ENCODE results near the gene CCR9. TPM values are rescaled to one million over a fixed set of nuclear protein-coding genes. Genes with fewer than 3 reads are reported as not detected.
"Not testable (repeated sequence)": the region's sequence is repeated elsewhere in the genome, so short reads cannot be mapped to it uniquely, and the experiment has no call there.

CCR9 gene
- total and polyA plus RNA-seq, 7 donors: 0.55 TPM; not detected in 6

DNA sequence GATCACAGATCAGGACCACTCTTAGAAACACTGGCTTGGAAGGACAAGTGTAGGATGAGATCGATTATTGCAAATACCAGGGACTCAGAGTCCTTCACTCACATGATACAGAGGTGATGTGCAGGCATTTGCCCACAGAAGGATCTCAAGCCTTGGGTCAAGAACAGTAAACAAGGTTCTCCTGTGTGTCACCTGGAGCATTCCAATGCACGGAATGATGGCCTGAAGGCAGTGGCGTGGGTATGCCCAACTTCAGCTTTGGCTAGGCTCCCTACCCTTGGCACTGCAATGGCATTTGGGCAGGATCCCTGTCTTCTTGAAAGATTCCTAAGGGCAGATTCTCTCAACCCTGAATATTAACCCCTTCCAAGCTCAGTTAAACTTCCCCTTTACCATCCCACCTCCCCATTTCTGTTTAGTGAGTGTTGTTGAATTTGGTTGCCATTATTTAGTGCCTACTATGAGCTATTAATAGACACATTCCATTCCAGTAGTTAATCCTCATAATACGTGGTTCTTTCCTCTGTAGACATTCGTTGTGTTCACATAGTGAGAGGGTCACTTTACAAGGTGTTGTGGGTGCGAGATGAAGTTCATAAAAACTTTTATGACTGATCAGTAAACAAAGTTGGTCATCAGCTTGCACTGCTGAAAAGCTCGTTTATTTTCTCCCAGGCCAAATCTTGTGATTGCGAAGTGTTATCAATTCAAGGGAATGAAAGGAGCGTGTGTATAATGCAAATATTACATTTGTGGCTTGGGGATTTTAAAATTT, 43.3 kb upstream of the CCR9 start:
- DNase-seq: no peak
- no peaks in the 10 kb centered on the region for H3K27me3 ChIP-seq
- 44 to 76% methylated on average over 9 of the region's 9 CpGs for WGBS, 2 donors
- H3K4me1 ChIP-seq: peaks cover 0 to 11% (median 11%) of the 10 kb centered on the region in 4 donors
- no peak overlapping the region for H3K27ac ChIP-seq
- intact Hi-C loops (cut with DNase I): loop anchor here (5.0 kb wide), 2 partner anchors 81 to 234 kb away; no protein-coding TSS in a partner anchor
- H3K9me3 ChIP-seq: no peaks in the 10 kb centered on the region
- no peaks in the 10 kb centered on the region for H3K36me3 ChIP-seq
- no peak for TF ChIP-seq POLR2AphosphoS5 (IDR thresholded peaks at IDR 0.05)
- TF ChIP-seq POLR2A (IDR thresholded peaks at IDR 0.05): no peak
- TF ChIP-seq, protein P1, sequence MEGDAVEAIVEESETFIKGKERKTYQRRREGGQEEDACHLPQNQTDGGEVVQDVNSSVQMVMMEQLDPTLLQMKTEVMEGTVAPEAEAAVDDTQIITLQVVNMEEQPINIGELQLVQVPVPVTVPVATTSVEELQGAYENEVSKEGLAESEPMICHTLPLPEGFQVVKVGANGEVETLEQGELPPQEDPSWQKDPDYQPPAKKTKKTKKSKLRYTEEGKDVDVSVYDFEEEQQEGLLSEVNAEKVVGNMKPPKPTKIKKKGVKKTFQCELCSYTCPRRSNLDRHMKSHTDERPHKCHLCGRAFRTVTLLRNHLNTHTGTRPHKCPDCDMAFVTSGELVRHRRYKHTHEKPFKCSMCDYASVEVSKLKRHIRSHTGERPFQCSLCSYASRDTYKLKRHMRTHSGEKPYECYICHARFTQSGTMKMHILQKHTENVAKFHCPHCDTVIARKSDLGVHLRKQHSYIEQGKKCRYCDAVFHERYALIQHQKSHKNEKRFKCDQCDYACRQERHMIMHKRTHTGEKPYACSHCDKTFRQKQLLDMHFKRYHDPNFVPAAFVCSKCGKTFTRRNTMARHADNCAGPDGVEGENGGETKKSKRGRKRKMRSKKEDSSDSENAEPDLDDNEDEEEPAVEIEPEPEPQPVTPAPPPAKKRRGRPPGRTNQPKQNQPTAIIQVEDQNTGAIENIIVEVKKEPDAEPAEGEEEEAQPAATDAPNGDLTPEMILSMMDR (IDR thresholded peaks at IDR 0.05): no peak
- TF ChIP-seq EP300 (IDR thresholded peaks at IDR 0.05): no peak
- no peak overlapping the region for H3K4me3 ChIP-seq

DNA sequence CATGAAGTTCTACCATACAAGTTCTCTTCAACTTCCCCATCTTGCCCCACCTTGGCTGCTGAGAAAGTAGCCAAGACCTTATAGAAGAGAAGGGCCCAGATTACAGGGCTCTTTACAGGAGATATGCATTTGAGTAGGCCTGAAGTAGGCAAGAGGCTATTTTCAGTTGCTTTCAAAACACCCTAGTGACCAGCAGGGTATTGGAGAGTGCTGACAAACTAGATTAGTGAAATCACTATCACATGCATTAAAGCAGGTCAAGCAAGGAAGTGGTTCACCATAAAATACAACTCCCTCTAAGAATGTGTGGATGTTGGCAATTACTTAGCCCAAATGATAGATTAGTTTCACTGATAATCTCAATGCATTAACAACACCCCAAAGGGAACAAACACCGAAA, 41.7 kb upstream of the CCR9 start:
- peaks cover 0 to 11% (median 11%) of the 10 kb centered on the region in 4 donors for H3K4me1 ChIP-seq
- no peak overlapping the region for H3K4me3 ChIP-seq
- H3K27me3 ChIP-seq: no peaks in the 10 kb centered on the region
- DNase-seq: no peak
- no peaks in the 10 kb centered on the region for H3K36me3 ChIP-seq
- WGBS, 2 donors: 81 to 100% methylated on average over 1 of the region's 1 CpG
- intact Hi-C loops (cut with DNase I): loop anchor here (5.0 kb wide), 2 partner anchors 82 to 233 kb away; no protein-coding TSS in a partner anchor
- TF ChIP-seq POLR2A (IDR thresholded peaks at IDR 0.05) (no peak), POLR2AphosphoS5 (IDR thresholded peaks at IDR 0.05) (no peak), EP300 (IDR thresholded peaks at IDR 0.05) (no peak)
- TF ChIP-seq, protein P1 (IDR thresholded peaks at IDR 0.05): no peak
- no peak overlapping the region for H3K27ac ChIP-seq
- no peaks in the 10 kb centered on the region for H3K9me3 ChIP-seq

DNA sequence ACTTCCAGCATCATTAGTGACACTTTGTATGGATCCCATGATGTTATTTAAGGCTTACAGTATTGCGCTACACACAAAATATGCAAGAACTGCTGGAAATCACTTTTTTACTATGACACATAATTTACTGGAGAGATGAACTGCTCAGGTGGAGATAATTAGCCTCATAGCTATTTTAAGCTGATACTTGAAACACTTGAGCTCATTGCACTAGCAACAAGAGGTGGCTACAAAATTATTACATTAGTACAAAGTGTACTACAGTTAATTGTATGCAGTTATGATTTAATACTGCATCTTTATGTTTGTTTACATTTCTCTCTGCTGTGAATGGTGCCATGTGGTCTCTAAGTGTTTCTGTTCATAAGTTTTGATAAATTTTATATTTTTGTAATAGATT, 38.0 kb upstream of the CCR9 start:
- DNase-seq: no peak
- TF ChIP-seq, protein P1 (IDR thresholded peaks at IDR 0.05): no peak
- TF ChIP-seq EP300 (IDR thresholded peaks at IDR 0.05) (no peak), POLR2AphosphoS5 (IDR thresholded peaks at IDR 0.05) (no peak), POLR2A (IDR thresholded peaks at IDR 0.05) (no peak)
- H3K4me1 ChIP-seq: no peaks in the 10 kb centered on the region
- no peaks in the 10 kb centered on the region for H3K9me3 ChIP-seq
- 46 to 96% methylated on average over 1 of the region's 1 CpG for WGBS, 2 donors
- H3K36me3 ChIP-seq: no peaks in the 10 kb centered on the region
- no peak overlapping the region for H3K27ac ChIP-seq
- intact Hi-C loops (cut with DNase I): no loop called here
- no peaks in the 10 kb centered on the region for H3K27me3 ChIP-seq
- no peak overlapping the region for H3K4me3 ChIP-seq

DNA sequence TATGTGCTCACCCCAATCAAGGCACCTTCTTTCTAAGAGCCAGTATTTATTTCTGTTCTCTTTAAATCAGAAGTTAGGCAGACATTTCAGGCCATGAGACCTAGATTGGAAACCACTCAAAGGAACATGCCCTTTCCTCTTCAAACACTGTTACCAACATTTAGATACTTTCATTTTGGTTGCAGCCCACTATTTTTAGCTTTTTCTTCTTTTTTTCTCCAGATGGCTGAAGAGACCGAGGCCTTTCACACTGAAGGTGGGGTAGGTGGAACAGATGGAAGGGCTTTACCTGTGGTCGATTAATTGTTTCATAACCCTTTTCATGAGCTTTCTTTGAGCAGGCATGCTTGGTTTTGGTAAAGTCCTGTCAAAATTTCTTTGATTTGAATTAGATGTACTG, 33.5 kb upstream of the CCR9 start:
- no peak overlapping the region for H3K27ac ChIP-seq
- DNase-seq: no peak
- TF ChIP-seq, protein P1 (IDR thresholded peaks at IDR 0.05): no peak
- TF ChIP-seq POLR2AphosphoS5 (IDR thresholded peaks at IDR 0.05) (no peak), POLR2A (IDR thresholded peaks at IDR 0.05) (no peak), EP300 (IDR thresholded peaks at IDR 0.05) (no peak)
- intact Hi-C loops (cut with DNase I): no loop called here
- no peaks in the 10 kb centered on the region for H3K27me3 ChIP-seq
- no peaks in the 10 kb centered on the region for H3K36me3 ChIP-seq
- 62 to 87% methylated on average over 2 of the region's 2 CpGs for WGBS, 2 donors
- no peaks in the 10 kb centered on the region for H3K4me1 ChIP-seq
- H3K9me3 ChIP-seq: no peaks in the 10 kb centered on the region
- H3K4me3 ChIP-seq: no peak overlapping the region

DNA sequence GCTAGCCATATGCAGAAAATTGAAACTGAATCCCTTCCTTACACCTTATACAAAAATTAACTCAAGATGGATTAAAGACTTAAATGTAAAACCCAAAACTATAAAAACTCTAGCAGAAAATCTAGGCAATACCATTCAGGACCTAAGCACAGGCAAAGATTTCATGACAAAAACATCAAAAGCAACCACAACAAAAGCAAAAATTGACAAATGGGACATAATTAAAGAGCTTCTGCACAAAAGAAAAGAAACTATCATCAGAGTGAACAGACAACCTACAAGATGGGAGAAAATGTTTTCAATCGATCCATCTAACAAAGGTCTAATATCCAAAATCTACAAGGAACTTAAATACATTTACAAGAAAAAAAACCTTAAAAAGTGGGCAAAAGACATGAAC, 30.0 kb upstream of the CCR9 start:
- H3K36me3 ChIP-seq; H3K27me3 ChIP-seq; DNase-seq; intact Hi-C loops (cut with DNase I); H3K4me3 ChIP-seq; H3K9me3 ChIP-seq; H3K4me1 ChIP-seq; H3K27ac ChIP-seq: not testable (repeated sequence)
- WGBS, 2 donors: 74 to 94% methylated on average over 1 of the region's 1 CpG

DNA sequence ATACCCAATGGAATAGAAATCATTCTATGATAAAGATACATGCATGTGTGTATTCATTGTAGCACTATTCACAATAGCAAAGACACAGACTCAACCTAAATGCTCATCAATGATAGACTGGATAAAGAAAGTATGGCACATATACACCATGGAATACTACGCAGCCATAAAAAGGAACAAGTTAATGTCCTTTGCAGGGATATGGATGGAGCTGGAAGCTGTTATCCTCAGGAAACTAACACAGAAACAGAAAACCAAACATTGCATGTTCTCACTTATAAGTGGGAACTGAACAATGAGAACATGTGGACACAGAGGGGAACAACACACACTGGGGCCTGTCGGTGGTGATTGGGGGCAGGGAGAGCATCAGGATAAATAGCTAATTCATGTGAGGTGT, 29.3 kb upstream of the CCR9 start:
- DNase-seq; H3K27me3 ChIP-seq; intact Hi-C loops (cut with DNase I); H3K4me1 ChIP-seq; H3K4me3 ChIP-seq; H3K36me3 ChIP-seq; H3K27ac ChIP-seq; H3K9me3 ChIP-seq: not testable (repeated sequence)
- WGBS, 2 donors: 90 to 92% methylated on average over 2 of the region's 2 CpGs
